Liver (tissue), 9 donors: Measurements from ENCODE around the gene NKD1. TPM values are rescaled to one million over a fixed set of nuclear protein-coding genes. Genes with fewer than 3 reads are reported as not detected.

Experiments used
- DNase-seq: peaks from one replicate; pipeline ENCODE4 v3.0.0-alpha.2; 2017; ENCODE audit warnings: low spot score
- H3K27ac ChIP-seq, 2 donors: one replicate each; pipeline ENCODE4 v1.7.0; 2013; ENCODE audit warnings: inconsistent platforms in 2 of 2, low read length in 2 of 2, control low read depth in 1 of 2, low read depth in 1 of 2, mild to moderate bottlenecking in 1 of 2
- H3K27me3 ChIP-seq, 4 donors: one replicate each; pipeline versions ENCODE4 v1.6.1 to v1.7.0; 2013; ENCODE audit warnings: low read length in 3 of 4, inconsistent platforms in 1 of 4, mild to moderate bottlenecking in 1 of 4, moderate library complexity in 1 of 4; ENCODE audit not compliant: control insufficient read depth in 4 of 4, insufficient read depth in 4 of 4
- H3K36me3 ChIP-seq, 4 donors: one replicate each; pipeline versions ENCODE4 v1.6.1 to v1.7.0; 2013; ENCODE audit warnings: low read length in 3 of 4, mild to moderate bottlenecking in 3 of 4, low read depth in 1 of 4, moderate library complexity in 1 of 4; ENCODE audit not compliant: control insufficient read depth in 4 of 4, insufficient read depth in 3 of 4
- H3K4me1 ChIP-seq, 4 donors: one replicate each; pipeline versions ENCODE4 v1.6.1 to v1.7.0; 2013; ENCODE audit warnings: low read length in 3 of 4, mild to moderate bottlenecking in 3 of 4, moderate library complexity in 1 of 4; ENCODE audit not compliant: control insufficient read depth in 4 of 4, insufficient read depth in 4 of 4
- H3K4me3 ChIP-seq, 3 donors: one replicate each; pipeline versions ENCODE4 v1.6.1 to v1.7.0; 2013; ENCODE audit warnings: low read length in 3 of 3, control low read depth in 1 of 3, low read depth in 1 of 3, mild to moderate bottlenecking in 1 of 3
- H3K9ac ChIP-seq, 2 donors: one replicate each; pipeline ENCODE4 v1.7.0; 2013; ENCODE audit warnings: low read length in 2 of 2, mild to moderate bottlenecking in 2 of 2, moderate library complexity in 2 of 2, control low read depth in 1 of 2, low read depth in 1 of 2
- H3K9me3 ChIP-seq, 4 donors: one replicate each; pipeline versions ENCODE4 v1.6.1 to v1.7.0; 2013; ENCODE audit warnings: low read length in 3 of 4; ENCODE audit not compliant: control insufficient read depth in 4 of 4
- EGR1 ChIP-seq, 2 donors: IDR thresholded peaks; 2 replicates each; pipeline ENCODE4 v1.6.1; 2016 to 2018; ENCODE audit warnings: antibody characterized with exemption in 2 of 2, low read depth in 2 of 2
- FOXA1 ChIP-seq: IDR thresholded peaks from 2 replicates; pipeline ENCODE4 v1.6.1; 2016; ENCODE audit warnings: antibody characterized with exemption
- GABPA ChIP-seq, 2 donors: IDR thresholded peaks in 1 of 2; conservative IDR thresholded peaks in 1 of 2; 2 replicates each; pipeline ENCODE4 v1.6.1; 2016; ENCODE audit warnings: antibody characterized with exemption in 2 of 2, mild to moderate bottlenecking in 1 of 2, moderate library complexity in 1 of 2
- HNF4A ChIP-seq, 2 donors: conservative IDR thresholded peaks; 2 replicates each; pipeline ENCODE4 v1.6.1; 2016; ENCODE audit warnings: antibody characterized with exemption in 2 of 2, mild to moderate bottlenecking in 2 of 2
- RAD21 ChIP-seq, 2 donors: IDR thresholded peaks; 2 replicates each; pipeline ENCODE4 v1.6.1; 2016; ENCODE audit warnings: antibody characterized with exemption in 2 of 2, mild to moderate bottlenecking in 2 of 2
- RXRA ChIP-seq, 2 donors: IDR thresholded peaks; 2 replicates each; pipeline ENCODE4 v1.6.1; 2017 to 2018; ENCODE audit warnings: antibody characterized with exemption in 2 of 2, mild to moderate bottlenecking in 1 of 2
- TAF1 ChIP-seq: conservative IDR thresholded peaks from 2 replicates; pipeline ENCODE4 v1.6.1; 2016; ENCODE audit warnings: antibody characterized with exemption, mild to moderate bottlenecking
- YY1 ChIP-seq: IDR thresholded peaks from 2 replicates; pipeline ENCODE4 v1.6.1; 2016; ENCODE audit warnings: antibody characterized with exemption, mild to moderate bottlenecking
- WGBS: extraction: QIAGEN DNeasy Blood & Tissue Kit; methylation state at CpG from one replicate; pipeline ENCODE4 v1.1.7; 2013; 5-methylcytosine and 5-hydroxymethylcytosine counted together
- polyA plus RNA-seq, 2 donors: library from polyadenylated mRNA; stranded (reverse) in 1 of 2; unstranded in 1 of 2; fragments of 200-250 nt in 1 of 2; fragments of >200 nt in 1 of 2; fragmentation: Nextera tagmentation in 1 of 2; extraction: Ambion mirVana in 1 of 2; gene quantifications; one replicate each; pipeline versions ENCODE4 v1.2.1 to v1.2.3, GENCODE V29; 2013 to 2015
- total RNA-seq, 2 donors: library from RNA; depleted of rRNA; stranded (reverse); fragments of >200 nt; gene quantifications; one replicate each; pipeline ENCODE4 v1.2.3, GENCODE V29; 2014
- TF ChIP-seq, protein P1 (sequence below): IDR thresholded peaks from 2 replicates; pipeline ENCODE4 v1.6.1; 2016; ENCODE audit warnings: antibody characterized with exemption, mild to moderate bottlenecking
- TF ChIP-seq, protein P2 (sequence below): IDR thresholded peaks from 2 replicates; pipeline ENCODE4 v1.6.1; 2016; ENCODE audit warnings: antibody characterized with exemption
- TF ChIP-seq, protein P3 (sequence below): fragments of 150-350 bp; IDR thresholded peaks from 2 replicates; pipeline ENCODE4 v1.5.1; 2017; ENCODE audit warnings: improper control_type of control experiment, low read depth, low read length; ENCODE audit not compliant: missing input control
- TF ChIP-seq, protein P4 (sequence below): IDR thresholded peaks from 2 replicates; pipeline ENCODE4 v1.6.1; 2016; ENCODE audit warnings: antibody characterized with exemption
- donor health status: healthy.
- donor health status: healthy.
- donor health status: healthy.
- donor health status: healthy.
- donor health status: healthy.

Gene NKD1
- total and polyA plus RNA-seq, 4 donors = 0.28 to 3.5 (median 0.85) TPM

DNA sequence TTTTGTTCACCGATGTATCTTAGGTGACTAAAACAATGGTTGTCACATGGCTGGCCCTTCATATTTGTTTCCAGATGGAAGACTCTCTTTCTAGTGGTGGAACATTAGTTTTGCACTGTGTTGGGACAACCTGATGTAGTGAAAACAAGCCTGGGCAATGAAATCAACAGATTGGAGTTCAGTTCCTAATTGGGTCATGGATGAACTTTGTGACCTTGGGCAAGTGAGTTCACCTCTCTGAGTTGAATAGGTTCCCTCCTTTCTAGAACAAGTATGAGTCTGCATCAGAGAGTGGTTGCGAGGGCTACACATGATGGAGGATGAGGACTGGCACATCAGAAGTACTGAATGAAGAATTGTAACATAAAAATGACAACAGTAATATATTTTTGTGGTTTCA is 2.1 kb upstream of the NKD1 start:
- Histone ChIP-seq H3K4me3 (no peak overlapping the region), H3K27me3 (no peaks in the 10 kb centered on the region), H3K36me3 (no peaks in the 10 kb centered on the region), H3K9me3 (no peaks in the 10 kb centered on the region), H3K9ac (no peak overlapping the region), H3K27ac (no peak overlapping the region), H3K4me1 (peaks cover 0 to 8% (median 8%) of the 10 kb centered on the region in 4 donors)
- peak in 1 of 2 donors; percentile 13 for TF ChIP-seq RXRA (IDR thresholded peaks at IDR 0.05)
- TF ChIP-seq, protein P1, sequence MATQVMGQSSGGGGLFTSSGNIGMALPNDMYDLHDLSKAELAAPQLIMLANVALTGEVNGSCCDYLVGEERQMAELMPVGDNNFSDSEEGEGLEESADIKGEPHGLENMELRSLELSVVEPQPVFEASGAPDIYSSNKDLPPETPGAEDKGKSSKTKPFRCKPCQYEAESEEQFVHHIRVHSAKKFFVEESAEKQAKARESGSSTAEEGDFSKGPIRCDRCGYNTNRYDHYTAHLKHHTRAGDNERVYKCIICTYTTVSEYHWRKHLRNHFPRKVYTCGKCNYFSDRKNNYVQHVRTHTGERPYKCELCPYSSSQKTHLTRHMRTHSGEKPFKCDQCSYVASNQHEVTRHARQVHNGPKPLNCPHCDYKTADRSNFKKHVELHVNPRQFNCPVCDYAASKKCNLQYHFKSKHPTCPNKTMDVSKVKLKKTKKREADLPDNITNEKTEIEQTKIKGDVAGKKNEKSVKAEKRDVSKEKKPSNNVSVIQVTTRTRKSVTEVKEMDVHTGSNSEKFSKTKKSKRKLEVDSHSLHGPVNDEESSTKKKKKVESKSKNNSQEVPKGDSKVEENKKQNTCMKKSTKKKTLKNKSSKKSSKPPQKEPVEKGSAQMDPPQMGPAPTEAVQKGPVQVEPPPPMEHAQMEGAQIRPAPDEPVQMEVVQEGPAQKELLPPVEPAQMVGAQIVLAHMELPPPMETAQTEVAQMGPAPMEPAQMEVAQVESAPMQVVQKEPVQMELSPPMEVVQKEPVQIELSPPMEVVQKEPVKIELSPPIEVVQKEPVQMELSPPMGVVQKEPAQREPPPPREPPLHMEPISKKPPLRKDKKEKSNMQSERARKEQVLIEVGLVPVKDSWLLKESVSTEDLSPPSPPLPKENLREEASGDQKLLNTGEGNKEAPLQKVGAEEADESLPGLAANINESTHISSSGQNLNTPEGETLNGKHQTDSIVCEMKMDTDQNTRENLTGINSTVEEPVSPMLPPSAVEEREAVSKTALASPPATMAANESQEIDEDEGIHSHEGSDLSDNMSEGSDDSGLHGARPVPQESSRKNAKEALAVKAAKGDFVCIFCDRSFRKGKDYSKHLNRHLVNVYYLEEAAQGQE = no peak
- TF ChIP-seq GABPA (IDR thresholded peaks at IDR 0.05 in 1 of 2, conservative IDR thresholded peaks at IDR 0.05 in 1 of 2) = no peak
- 90% methylated on average over 2 of the region's 2 CpGs for WGBS
- no peak for DNase-seq

DNA sequence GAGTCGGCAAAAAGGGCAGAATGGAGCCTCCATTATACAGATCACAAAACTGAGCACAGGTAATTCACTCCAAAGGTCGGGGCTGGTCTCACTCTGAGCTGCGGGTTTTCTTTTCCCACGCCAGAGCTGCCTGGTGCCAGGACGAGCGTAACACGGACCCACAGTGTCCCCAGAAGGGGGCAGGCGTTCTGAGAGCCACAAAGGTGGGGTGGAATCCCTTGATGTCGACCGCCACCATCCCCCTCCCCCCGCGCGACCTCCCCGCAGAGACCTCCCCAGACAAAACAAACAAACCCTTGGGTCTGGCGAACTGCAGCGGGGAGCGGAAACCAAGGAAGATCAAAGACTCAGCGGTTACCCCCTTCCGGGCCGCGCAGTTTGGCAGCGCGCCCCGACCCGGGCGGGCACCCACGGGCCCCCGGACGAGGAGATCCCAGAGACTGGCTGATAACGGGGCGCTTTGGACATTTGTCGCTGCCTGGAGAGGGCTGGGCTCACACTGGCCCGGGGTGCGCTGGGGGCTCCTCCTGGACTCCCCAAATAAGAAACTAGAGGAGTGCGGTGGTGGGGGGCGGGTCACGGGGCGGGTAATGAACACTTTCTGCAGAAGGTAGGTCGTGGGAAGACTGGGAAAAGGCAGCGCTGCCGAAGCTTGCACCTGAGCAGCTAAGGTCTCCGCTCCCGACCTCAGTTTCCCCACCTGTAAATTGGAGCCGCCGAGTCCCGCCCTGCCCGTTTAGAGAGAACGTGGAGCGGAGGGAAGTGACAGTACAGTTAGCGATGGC is 664 bp upstream of the NKD1 start:
- TF ChIP-seq, protein P2, sequence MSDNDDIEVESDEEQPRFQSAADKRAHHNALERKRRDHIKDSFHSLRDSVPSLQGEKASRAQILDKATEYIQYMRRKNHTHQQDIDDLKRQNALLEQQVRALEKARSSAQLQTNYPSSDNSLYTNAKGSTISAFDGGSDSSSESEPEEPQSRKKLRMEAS = no peak
- TF ChIP-seq TAF1 (no peak), RAD21 (IDR thresholded peaks at IDR 0.05) (peak in 1 of 2 donors; percentile 57), GABPA (IDR thresholded peaks at IDR 0.05 in 1 of 2, conservative IDR thresholded peaks at IDR 0.05 in 1 of 2) (no peak), RXRA (IDR thresholded peaks at IDR 0.05) (peak in 1 of 2 donors; percentile 16), YY1 (no peak), FOXA1 (no peak), EGR1 (IDR thresholded peaks at IDR 0.05; ENCODE audit: low read depth in 2 of 2) (no peak), HNF4A (conservative IDR thresholded peaks at IDR 0.05) (peak in 1 of 2 donors; percentile 55)
- TF ChIP-seq, protein P3, sequence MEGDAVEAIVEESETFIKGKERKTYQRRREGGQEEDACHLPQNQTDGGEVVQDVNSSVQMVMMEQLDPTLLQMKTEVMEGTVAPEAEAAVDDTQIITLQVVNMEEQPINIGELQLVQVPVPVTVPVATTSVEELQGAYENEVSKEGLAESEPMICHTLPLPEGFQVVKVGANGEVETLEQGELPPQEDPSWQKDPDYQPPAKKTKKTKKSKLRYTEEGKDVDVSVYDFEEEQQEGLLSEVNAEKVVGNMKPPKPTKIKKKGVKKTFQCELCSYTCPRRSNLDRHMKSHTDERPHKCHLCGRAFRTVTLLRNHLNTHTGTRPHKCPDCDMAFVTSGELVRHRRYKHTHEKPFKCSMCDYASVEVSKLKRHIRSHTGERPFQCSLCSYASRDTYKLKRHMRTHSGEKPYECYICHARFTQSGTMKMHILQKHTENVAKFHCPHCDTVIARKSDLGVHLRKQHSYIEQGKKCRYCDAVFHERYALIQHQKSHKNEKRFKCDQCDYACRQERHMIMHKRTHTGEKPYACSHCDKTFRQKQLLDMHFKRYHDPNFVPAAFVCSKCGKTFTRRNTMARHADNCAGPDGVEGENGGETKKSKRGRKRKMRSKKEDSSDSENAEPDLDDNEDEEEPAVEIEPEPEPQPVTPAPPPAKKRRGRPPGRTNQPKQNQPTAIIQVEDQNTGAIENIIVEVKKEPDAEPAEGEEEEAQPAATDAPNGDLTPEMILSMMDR = peak; percentile 20
- TF ChIP-seq, protein P4, sequence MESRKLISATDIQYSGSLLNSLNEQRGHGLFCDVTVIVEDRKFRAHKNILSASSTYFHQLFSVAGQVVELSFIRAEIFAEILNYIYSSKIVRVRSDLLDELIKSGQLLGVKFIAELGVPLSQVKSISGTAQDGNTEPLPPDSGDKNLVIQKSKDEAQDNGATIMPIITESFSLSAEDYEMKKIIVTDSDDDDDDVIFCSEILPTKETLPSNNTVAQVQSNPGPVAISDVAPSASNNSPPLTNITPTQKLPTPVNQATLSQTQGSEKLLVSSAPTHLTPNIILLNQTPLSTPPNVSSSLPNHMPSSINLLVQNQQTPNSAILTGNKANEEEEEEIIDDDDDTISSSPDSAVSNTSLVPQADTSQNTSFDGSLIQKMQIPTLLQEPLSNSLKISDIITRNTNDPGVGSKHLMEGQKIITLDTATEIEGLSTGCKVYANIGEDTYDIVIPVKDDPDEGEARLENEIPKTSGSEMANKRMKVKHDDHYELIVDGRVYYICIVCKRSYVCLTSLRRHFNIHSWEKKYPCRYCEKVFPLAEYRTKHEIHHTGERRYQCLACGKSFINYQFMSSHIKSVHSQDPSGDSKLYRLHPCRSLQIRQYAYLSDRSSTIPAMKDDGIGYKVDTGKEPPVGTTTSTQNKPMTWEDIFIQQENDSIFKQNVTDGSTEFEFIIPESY = no peak
- Histone ChIP-seq H3K27ac (peak overlapping the region in 1 of 2 donors; percentile 19), H3K27me3 (no peaks in the 10 kb centered on the region), H3K9ac (peak overlapping the region in 1 of 2 donors; percentile 37), H3K9me3 (no peaks in the 10 kb centered on the region), H3K4me1 (peaks cover 0 to 8% (median 8%) of the 10 kb centered on the region in 4 donors), H3K4me3 (peak overlapping the region; percentile 42 to 85 (median 81)), H3K36me3 (no peaks in the 10 kb centered on the region)
- WGBS = 2% methylated on average over 50 of the region's 50 CpGs
- DNase-seq = peak; percentile 46
